Heart right ventricle (tissue), 16 donors: Measurements from ENCODE around the gene FRS2. TPM values are rescaled to one million over a fixed set of nuclear protein-coding genes. Genes with fewer than 3 reads are reported as not detected.

Source experiments
- ATAC-seq, 8 donors: fragments of 200-7000 bp; cut with Tn5 transposase; one replicate each; pipeline ENCODE4 v1.9.1; 2020; ENCODE audit warnings: mild to moderate bottlenecking in 8 of 8, moderate library complexity in 8 of 8, moderate number of reproducible peaks in 1 of 8
- DNase-seq, 2 donors: peaks; one replicate each; pipeline ENCODE4 v3.0.0-alpha.2; 2020
- H3K27ac ChIP-seq, 10 donors: fragments of 200-600 bp; sonication (generic) in 2 of 10; one replicate each; pipeline versions ENCODE4 v1.5.0 to v1.8.0; 2020 to 2022; ENCODE audit warnings: mild to moderate bottlenecking in 3 of 10
- H3K27me3 ChIP-seq, 7 donors: fragments of 200-600 bp; one replicate each; pipeline ENCODE4 v1.8.0; 2021 to 2022; ENCODE audit warnings: mild to moderate bottlenecking in 2 of 7
- H3K36me3 ChIP-seq, 9 donors: fragments of 200-600 bp; sonication (generic) in 1 of 9; one replicate each; pipeline versions ENCODE4 v1.5.0 to v1.8.0; 2020 to 2022; ENCODE audit warnings: mild to moderate bottlenecking in 2 of 9
- H3K4me1 ChIP-seq, 9 donors: fragments of 200-600 bp; sonication (generic) in 1 of 9; one replicate each; pipeline versions ENCODE4 v1.5.0 to v1.8.0; 2020 to 2022; ENCODE audit warnings: mild to moderate bottlenecking in 4 of 9
- H3K4me3 ChIP-seq, 10 donors: fragments of 200-600 bp; sonication (generic) in 2 of 10; one replicate each; pipeline versions ENCODE4 v1.5.0 to v1.8.0; 2020 to 2022; ENCODE audit warnings: mild to moderate bottlenecking in 7 of 10, moderate library complexity in 2 of 10
- H3K9me3 ChIP-seq, 11 donors: fragments of 200-600 bp in 10 of 11; sonication (generic) in 2 of 11; one replicate each; pipeline versions ENCODE4 v1.5.0 to v1.8.0; 2013 to 2022; ENCODE audit warnings: mild to moderate bottlenecking in 2 of 11, control low read depth in 1 of 11, moderate library complexity in 1 of 11
- CTCF ChIP-seq, 9 donors: fragments of 200-600 bp; sonication (generic) in 2 of 9; IDR thresholded peaks; one replicate each; pipeline versions ENCODE4 v1.5.0 to v1.8.0; 2021 to 2022; ENCODE audit warnings: antibody characterized with exemption in 9 of 9, mild to moderate bottlenecking in 5 of 9, moderate library complexity in 1 of 9
- WGBS, 2 donors: extraction: QIAGEN DNeasy Blood & Tissue Kit; methylation state at CpG; one replicate each; pipeline ENCODE4 v1.1.7; 2013; ENCODE audit warnings: inconsistent platforms in 1 of 2; 5-methylcytosine and 5-hydroxymethylcytosine counted together
- intact Hi-C, 10 donors: fragments of 100-400 bp; cut with DNase I; formaldehyde crosslinking; loops; one replicate each; pipeline versions ENCODE4 v1.11.1 to v1.14.2; 2022
- polyA plus RNA-seq, 2 donors: library from polyadenylated mRNA; stranded (reverse); fragments of 200-250 nt; gene quantifications; one replicate each; pipeline ENCODE4 v1.2.3, GENCODE V29; 2013
- total RNA-seq, 10 donors: library from RNA; stranded (reverse); fragmentation: NEBNext Ultra II Directional in 3 of 10; extraction: Animal tissue kit (Norgen Biotek cat#: 25700) in 3 of 10; gene quantifications; one replicate each; pipeline versions ENCODE4 v1.2.1 to v1.2.4, GENCODE V29; 2021 to 2023
- donor health status: Arrhythmogenic right ventricular cardiomyopathy.
- donor health status: ischemic (EF 13 %, LVEDD 7.1; RV severe dilation, severe dysfunction).
- donor health status: healthy with polysubstance abuse.
- donor health status: DM: no; HTN: yes; CAD: no.
- donor health status: DM: no; HTN: no; CAD: no.
- donor health status: ischemic (EF 25% LVEDD 6.9; RV normal size, moderate dysfunction).
- donor health status: ischemic (EF 25% LVEDD 5.7; RV mildly dilated, moderate dysfunction).
- donor health status: healthy.
- donor health status: DM: yes; HTN: yes; CAD: no.
- donor health status: Ischemic cardiomyopathy.
- donor health status: ischemic (EF 35%, LVEDD 5.7; RV mildly dilated, moderate dysfunction).
- donor health status: nonischemic (EF 11% LVEDD 7.7; RV severe dilation, severe dysfunction).
- donor health status: DM: yes; HTN: yes; CAD: no.
- donor health status: PGD.
- donor health status: ischemic (EF 29% LVEDD 5.4; RV normal size, mild dysfunction).
- donor health status: nonischemic (EF 23%, LVEDD 6.1; RV moderate dilation, normal function).

The FRS2 gene
- total and polyA plus RNA-seq, 12 donors: 2.9 to 26.0 (median 19.7) TPM

- Histone ChIP-seq H3K4me1 (peaks cover 0 to 31% (median 16%) of the 10 kb centered on the region in 9 donors), H3K9me3 (no peaks in the 10 kb centered on the region), H3K4me3 (no peak overlapping the region), H3K27me3 (no peaks in the 10 kb centered on the region), H3K36me3 (no peaks in the 10 kb centered on the region), H3K27ac (no peak overlapping the region)
- no peak for TF ChIP-seq CTCF (IDR thresholded peaks at IDR 0.05)
- ATAC-seq: no peak
- 93 to 94% methylated on average over 3 of the region's 3 CpGs for WGBS, 2 donors
- no peak for DNase-seq
- intact Hi-C loops: no loop called here
Measured at GRCh38 chr12:69433653-69434052, 36.5 kb upstream of the FRS2 start.

GRCh38 chr12:69435644-69436043 lies 34.5 kb upstream of the FRS2 start:
- Histone ChIP-seq H3K27ac (no peak overlapping the region), H3K36me3 (no peaks in the 10 kb centered on the region), H3K9me3 (no peaks in the 10 kb centered on the region), H3K4me1 (peaks cover 0 to 23% (median 11%) of the 10 kb centered on the region in 9 donors), H3K4me3 (no peak overlapping the region), H3K27me3 (no peaks in the 10 kb centered on the region)
- intact Hi-C loops: no loop called here
- DNase-seq (no peak), ATAC-seq (no peak)
- no peak for TF ChIP-seq CTCF (IDR thresholded peaks at IDR 0.05)
- 44 to 82% methylated on average over 1 of the region's 1 CpG for WGBS, 2 donors

GRCh38 chr12:69437073-69437472 lies 33.1 kb upstream of the FRS2 start:
- Histone ChIP-seq H3K27me3 (no peaks in the 10 kb centered on the region), H3K9me3 (no peaks in the 10 kb centered on the region), H3K4me3 (no peak overlapping the region), H3K4me1 (peaks cover 0 to 9% (median 0%) of the 10 kb centered on the region in 9 donors), H3K36me3 (no peaks in the 10 kb centered on the region), H3K27ac (no peak overlapping the region)
- whole genome bisulfite sequencing, 2 donors: 60 to 79% methylated on average over 2 of the region's 2 CpGs
- no peak for DNase-seq
- ATAC-seq: no peak
- intact Hi-C loops: no loop called here
- no peak for TF ChIP-seq CTCF (IDR thresholded peaks at IDR 0.05)

- Histone ChIP-seq H3K9me3 (no peaks in the 10 kb centered on the region), H3K27me3 (no peaks in the 10 kb centered on the region), H3K4me1 (peaks cover 0 to 7% (median 0%) of the 10 kb centered on the region in 9 donors), H3K4me3 (no peak overlapping the region), H3K36me3 (no peaks in the 10 kb centered on the region), H3K27ac (no peak overlapping the region)
- intact Hi-C loops: no loop called here
- DNase-seq: no peak
- 66 to 88% methylated on average over 3 of the region's 3 CpGs for WGBS, 2 donors
- TF ChIP-seq CTCF (IDR thresholded peaks at IDR 0.05): no peak
- ATAC-seq: no peak
Measured at GRCh38 chr12:69438539-69438938, 31.6 kb upstream of the FRS2 start.
